LNCaP clone FGC (cell line): ENCODE results near the gene PSMB3.

Source experiments
- DNase-seq: peaks from one replicate; pipeline ENCODE4 v3.0.0-alpha.2; 2011; ENCODE audit warnings: low read depth
- H3K4me3 ChIP-seq: 2 replicates; pipeline ENCODE4 v1.5.1; 2011; ENCODE audit warnings: mild to moderate bottlenecking, low read depth, low read length, control low read depth
- TF ChIP-seq, protein P1 (sequence below): IDR thresholded peaks from 2 replicates; pipeline ENCODE4 v1.5.1; 2012; ENCODE audit warnings: mild to moderate bottlenecking; ENCODE audit not compliant: control insufficient read depth, insufficient read depth; ENCODE audit errors: extremely low read depth

The PSMB3 gene

DNA sequence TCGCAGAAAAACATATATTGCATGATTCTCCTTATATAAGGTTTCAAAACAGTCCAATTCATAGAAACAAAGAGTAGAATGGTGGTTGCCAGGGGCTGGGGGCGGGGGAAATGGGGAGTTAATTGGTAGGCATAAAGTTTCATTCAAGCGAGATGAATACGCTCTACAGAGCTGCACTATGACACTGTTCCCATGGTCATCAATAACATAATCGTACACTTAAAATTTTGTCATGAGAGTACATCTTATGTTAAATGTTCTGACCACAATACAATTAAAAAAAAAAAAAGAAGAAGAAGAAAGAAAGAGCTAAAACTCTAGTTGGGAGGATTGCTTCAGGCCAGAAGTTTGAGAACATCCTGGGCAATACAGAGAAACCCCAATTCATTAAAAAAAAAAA, 41.7 kb downstream of the PSMB3 start:
- no peak for DNase-seq
- no peak overlapping the region for H3K4me3 ChIP-seq
- TF ChIP-seq, protein P1, sequence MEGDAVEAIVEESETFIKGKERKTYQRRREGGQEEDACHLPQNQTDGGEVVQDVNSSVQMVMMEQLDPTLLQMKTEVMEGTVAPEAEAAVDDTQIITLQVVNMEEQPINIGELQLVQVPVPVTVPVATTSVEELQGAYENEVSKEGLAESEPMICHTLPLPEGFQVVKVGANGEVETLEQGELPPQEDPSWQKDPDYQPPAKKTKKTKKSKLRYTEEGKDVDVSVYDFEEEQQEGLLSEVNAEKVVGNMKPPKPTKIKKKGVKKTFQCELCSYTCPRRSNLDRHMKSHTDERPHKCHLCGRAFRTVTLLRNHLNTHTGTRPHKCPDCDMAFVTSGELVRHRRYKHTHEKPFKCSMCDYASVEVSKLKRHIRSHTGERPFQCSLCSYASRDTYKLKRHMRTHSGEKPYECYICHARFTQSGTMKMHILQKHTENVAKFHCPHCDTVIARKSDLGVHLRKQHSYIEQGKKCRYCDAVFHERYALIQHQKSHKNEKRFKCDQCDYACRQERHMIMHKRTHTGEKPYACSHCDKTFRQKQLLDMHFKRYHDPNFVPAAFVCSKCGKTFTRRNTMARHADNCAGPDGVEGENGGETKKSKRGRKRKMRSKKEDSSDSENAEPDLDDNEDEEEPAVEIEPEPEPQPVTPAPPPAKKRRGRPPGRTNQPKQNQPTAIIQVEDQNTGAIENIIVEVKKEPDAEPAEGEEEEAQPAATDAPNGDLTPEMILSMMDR: no peak

DNA sequence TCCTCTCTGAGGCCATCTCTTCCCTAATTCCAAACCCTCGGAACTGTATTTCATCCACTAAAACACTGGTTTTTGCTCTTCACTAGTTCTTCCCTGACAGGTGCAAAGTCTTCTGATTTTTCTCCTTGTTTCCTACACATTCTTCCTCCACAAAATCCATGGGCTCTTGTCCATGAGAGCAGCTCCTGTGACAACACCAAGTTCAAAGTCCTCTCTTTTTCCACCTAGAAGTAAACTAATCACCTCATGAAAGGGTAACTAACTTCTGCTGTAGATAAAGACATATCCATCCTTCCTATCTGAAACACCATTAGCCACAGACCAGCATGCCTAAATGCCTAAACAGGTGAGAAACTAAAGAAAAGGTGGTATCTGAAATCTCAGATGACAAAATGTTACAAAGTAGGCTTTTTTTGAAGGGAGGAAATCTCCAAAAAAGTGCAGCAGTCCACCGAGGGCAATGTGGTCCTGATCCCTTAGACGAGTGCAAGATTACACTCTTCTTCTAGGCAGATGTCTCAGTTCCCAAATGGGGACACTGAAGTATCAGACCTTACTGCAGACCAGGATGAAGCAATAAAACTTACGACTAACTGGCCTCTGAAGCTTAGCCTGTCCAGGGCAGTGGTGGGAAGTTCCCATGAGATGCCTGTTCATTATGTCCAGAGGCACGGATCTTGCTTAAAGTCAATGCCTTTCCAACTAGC, 44.1 kb downstream of the PSMB3 start:
- DNase-seq: no peak
- TF ChIP-seq, protein P1: no peak
- H3K4me3 ChIP-seq: no peak overlapping the region

DNA sequence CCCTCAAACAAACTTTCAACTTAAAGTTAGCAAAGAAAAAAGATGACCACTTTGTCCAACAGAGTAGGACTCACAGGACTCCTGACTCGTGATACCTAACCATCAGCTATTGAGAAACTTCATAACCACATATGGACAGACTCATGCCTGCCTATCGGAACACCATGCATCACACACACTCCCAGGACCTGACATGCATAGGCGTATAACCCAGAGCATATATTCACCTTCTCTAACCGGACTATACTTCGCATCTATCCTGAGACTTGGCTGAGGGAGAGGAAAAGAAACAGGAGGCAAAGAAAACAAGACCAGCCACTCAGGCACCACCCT, 44.6 kb downstream of the PSMB3 start:
- TF ChIP-seq, protein P1: no peak
- DNase-seq: no peak
- H3K4me3 ChIP-seq: no peak overlapping the region

DNA sequence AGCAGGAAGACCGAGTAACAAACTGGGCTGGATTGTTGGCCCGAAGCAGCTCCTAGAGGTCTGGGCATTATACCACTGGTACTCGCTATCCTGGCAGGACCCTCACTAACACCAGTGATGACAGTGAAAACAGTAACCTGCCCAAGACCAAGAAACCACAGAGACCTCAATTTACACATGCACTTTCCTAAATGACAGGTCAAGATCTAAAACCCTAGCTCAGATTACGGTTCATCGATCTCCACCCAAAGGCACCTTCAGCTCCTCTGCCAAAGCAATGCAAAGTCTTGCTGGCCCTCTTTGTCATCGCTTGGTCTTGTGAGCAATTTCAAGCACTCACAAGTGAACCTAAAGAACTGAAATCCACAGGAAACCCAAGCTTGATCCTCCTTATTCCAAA, 45.3 kb downstream of the PSMB3 start:
- TF ChIP-seq, protein P1: no peak
- no peak for DNase-seq

DNA sequence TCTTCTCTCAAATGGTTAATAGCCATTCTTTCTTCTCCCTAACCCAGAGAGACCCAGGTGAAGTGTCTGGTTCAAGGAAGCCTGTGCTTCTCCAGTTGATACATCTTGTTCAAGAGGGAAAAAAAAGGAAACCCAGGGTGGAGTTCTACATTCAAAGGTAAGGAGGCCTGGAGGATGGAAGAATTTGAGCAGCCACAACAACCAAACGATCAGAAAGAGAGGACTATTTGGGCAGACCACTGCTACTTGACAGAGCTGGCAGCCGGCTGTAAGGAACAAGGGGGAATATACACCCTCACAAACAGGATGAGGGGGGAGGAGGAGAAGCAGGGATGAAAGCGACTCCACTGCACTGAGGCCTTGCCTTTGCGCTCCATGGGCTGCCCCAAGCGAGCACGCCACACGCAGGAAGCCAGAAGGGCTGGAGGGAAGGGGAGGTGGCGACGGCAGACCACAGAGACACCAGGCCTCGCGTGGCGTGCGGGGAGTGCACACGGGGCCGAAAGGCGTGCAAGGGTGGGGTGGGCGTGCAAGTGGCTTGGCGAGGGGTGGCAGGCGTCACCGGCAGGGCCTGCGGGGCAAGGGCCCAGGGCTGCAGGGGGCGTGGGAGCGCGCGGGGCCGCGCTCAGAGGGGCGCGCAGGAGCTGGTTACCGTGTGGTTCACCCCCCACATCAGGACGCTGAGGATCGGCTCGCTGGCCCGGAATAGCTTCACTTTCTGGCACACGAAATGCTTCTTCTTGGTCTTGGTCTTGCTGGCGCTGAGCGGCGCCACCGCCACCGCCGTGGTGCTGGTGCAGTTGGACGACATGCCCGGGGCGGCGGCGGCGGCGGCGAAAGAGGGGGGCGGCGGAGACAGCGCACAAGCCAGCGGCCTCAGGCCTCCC, 46.3 kb downstream of the PSMB3 start:
- TF ChIP-seq, protein P1: 0 out of 2 replicates have a peak, but pooled peaks have one; percentile 0
- DNase-seq: no peak

More for the DNA sequence above, 45.3 kb downstream of the PSMB3 start:
- peak overlapping the region; percentile 84 for H3K4me3 ChIP-seq

DNA sequence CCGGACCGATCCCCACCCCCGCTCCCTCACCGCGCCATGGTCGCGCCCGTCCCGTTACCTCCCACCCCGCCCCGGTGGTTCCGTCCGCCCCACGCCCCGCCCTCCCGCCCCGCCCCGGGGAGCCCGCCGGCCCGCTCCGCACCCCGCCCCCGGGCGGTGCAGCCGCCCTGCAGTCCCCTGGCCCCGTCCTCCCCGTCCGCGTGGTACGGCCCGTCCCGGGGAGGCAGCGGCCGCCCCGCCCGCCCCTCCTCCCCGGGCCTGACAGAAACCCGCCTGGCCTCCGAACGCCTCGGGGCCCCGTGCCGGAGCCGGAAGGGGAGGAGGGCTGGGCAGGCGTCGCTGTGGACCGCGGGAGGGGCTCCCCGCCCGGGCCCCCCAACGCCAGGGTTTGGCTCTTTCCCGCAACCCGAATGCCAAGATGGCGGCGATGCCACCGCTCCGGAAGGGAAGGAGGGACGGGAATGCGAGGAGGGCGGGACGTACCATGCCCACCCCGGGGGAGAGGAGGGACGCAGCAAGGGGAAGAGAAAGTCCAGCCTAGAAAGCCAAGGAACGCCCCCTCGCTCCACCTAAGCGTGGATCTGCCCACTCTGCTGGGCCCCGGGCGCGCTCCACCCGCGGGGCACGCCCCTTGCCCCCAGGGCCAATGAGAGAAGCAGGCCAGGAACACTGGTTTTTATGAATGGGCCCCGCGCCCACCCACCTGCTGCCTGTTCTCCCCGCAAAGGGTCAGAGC, 47.1 kb downstream of the PSMB3 start, which contains the start of gene PIP4K2B:
Gene PIP4K2B, minus strand, starts transcription at position 56 of the 736 bp plus-strand sequence. CDS start 132 bp downstream, outside the sequence.
- H3K4me3 ChIP-seq: peak within 1 kb of the TSS; percentile 84
- TF ChIP-seq, protein P1: no peak
- DNase-seq: peak; percentile 97

More for the DNA sequence above, 46.3 kb downstream of the PSMB3 start:
- peak overlapping the region; percentile 84 for H3K4me3 ChIP-seq
